ENCODE measurements around the gene CMYA5. TPM values are rescaled to one million over a fixed set of nuclear protein-coding genes. Genes with fewer than 3 reads are reported as not detected.

The CMYA5 gene
- total and polyA plus RNA-seq, 9 of the 15 experiments (the other 6 are each of a cell fraction or from before 2014, with no cell fraction given), result 0.18 to 1.1 (median 0.32) TPM

GRCh38 chr5:79809743-79810142, 120.1 kb downstream of the CMYA5 start (continued):
- no peak for TF ChIP-seq MGA (IDR thresholded peaks at IDR 0.05)
- no peak for TF ChIP-seq CHD2 (IDR thresholded peaks at IDR 0.05; ENCODE audit: low read depth, low read length)
- TF ChIP-seq SAP30 (IDR thresholded peaks at IDR 0.05; ENCODE audit: borderline replicate concordance, insufficient read depth, low read depth, low read length, poor library complexity, severe bottlenecking), result no peak
- no peak for TF ChIP-seq TEAD1 (CRISPR knock-in tag; IDR thresholded peaks at IDR 0.05)
- TF ChIP-seq MXD1 (CRISPR knock-in tag; IDR thresholded peaks at IDR 0.05; ENCODE audit: borderline replicate concordance, poor library complexity, severe bottlenecking), result no peak
- no peak for TF ChIP-seq IRF1 (CRISPR knock-in tag; IDR thresholded peaks at IDR 0.05; ENCODE audit: borderline replicate concordance)
- TF ChIP-seq ZNF695 (CRISPR knock-in tag; IDR thresholded peaks at IDR 0.05), result no peak
- TF ChIP-seq NR0B1 (IDR thresholded peaks at IDR 0.05; ENCODE audit: partially characterized antibody), result no peak
- TF ChIP-seq CBFA2T2 (conservative IDR thresholded peaks at IDR 0.05), result no peak
- TF ChIP-seq GATA2 (CRISPR knock-in tag; IDR thresholded peaks at IDR 0.05), result no peak
- no peak for TF ChIP-seq ARID3B (CRISPR knock-in tag; IDR thresholded peaks at IDR 0.05; ENCODE audit: borderline replicate concordance)
- no peak for TF ChIP-seq ERF (CRISPR knock-in tag; IDR thresholded peaks at IDR 0.05)

All from K562 (cell line).